Panc1 (cell line): ENCODE results near the gene SPINK4. TPM values are rescaled to one million over a fixed set of nuclear protein-coding genes. Genes with fewer than 3 reads are reported as not detected.
A peak's percentile ranks its signal among the peaks of the same experiment; 100 is the strongest.

Source experiments
- ATAC-seq: fragments of 200-7000 bp; cut with Tn5 transposase; 2 replicates; pipeline ENCODE4 v1.9.1; 2020; ENCODE audit warnings: mild to moderate bottlenecking, moderate library complexity
- Bru-seq: library from RNA; stranded (reverse); fragments of 400-500 nt; gene quantifications from one replicate; lab custom pipeline; 2021; lab: Mats Ljungman, UMichigan
- BruChase-seq, 2 experiments: library from RNA; stranded (reverse); fragments of 400-500 nt; gene quantifications; one replicate each; lab custom pipeline; 2021; lab: Mats Ljungman, UMichigan
- BruUV-seq: library from RNA; stranded (reverse); fragments of 400-500 nt; replicated peaks from 2 replicates; lab custom pipeline; 2021; lab: Mats Ljungman, UMichigan
- CTCF ChIA-PET: fragments of 300-600 bp; sonication (Branson Sonifier 250); formaldehyde crosslinking; loops from one replicate; lab custom pipeline; 2022; ENCODE audit warnings: antibody characterized with exemption; lab: Charles Lee
- POLR2A ChIA-PET: fragments of 300-600 bp; sonication (Branson Sonifier 250); formaldehyde crosslinking; loops from one replicate; lab custom pipeline; 2022; ENCODE audit warnings: antibody characterized with exemption; lab: Charles Lee
- DNase-seq: peaks from one replicate; pipeline ENCODE4 v3.0.0-alpha.2; 2010; ENCODE audit warnings: low read depth, low spot score
- H3K27ac ChIP-seq: 2 replicates; pipeline ENCODE4 v1.5.1; 2011; ENCODE audit warnings: mild to moderate bottlenecking, low read length, inconsistent platforms
- H3K27me3 ChIP-seq: fragments of 200-500 bp; sonication (Bioruptor generic); 2 replicates; pipeline ENCODE4 v1.6.0; 2014; ENCODE audit warnings: low read length, inconsistent platforms; ENCODE audit not compliant: control insufficient read depth, insufficient read depth
- H3K36me3 ChIP-seq: fragments of 200-500 bp; sonication (Bioruptor generic); 2 replicates; pipeline ENCODE4 v1.5.1; 2014; ENCODE audit warnings: inconsistent platforms, mild to moderate bottlenecking, low read length, moderate library complexity; ENCODE audit not compliant: control insufficient read depth, insufficient read depth
- H3K4me1 ChIP-seq: 2 replicates; pipeline ENCODE4 v1.5.1; 2011; ENCODE audit warnings: inconsistent platforms, mild to moderate bottlenecking, low read length, moderate library complexity; ENCODE audit not compliant: control insufficient read depth, insufficient read depth
- H3K4me3 ChIP-seq, 2 experiments: 2 replicates each; pipeline ENCODE4 v1.5.1; 2011 to 2012; ENCODE audit warnings: low read depth in 2 of 2, low read length in 2 of 2, mild to moderate bottlenecking in 2 of 2, inconsistent platforms in 1 of 2, moderate library complexity in 1 of 2
- H3K9me3 ChIP-seq: fragments of 200-500 bp; sonication (Bioruptor generic); 2 replicates; pipeline ENCODE4 v1.5.1; 2014; ENCODE audit warnings: low read depth, mild to moderate bottlenecking, inconsistent platforms, low read length, moderate library complexity; ENCODE audit not compliant: control insufficient read depth, insufficient read depth
- CTCF ChIP-seq: fragments of 450-650 bp; IDR thresholded peaks from 2 replicates; pipeline ENCODE4 v1.5.1; 2017; ENCODE audit warnings: mild to moderate bottlenecking
- POLR2AphosphoS5 ChIP-seq: IDR thresholded peaks from 2 replicates; pipeline ENCODE4 v1.6.1; 2012; ENCODE audit warnings: mild to moderate bottlenecking, low read depth, low read length, moderate library complexity
- REST ChIP-seq, 2 experiments: IDR thresholded peaks; 2 replicates each; pipeline ENCODE4 v1.6.1; 2011 to 2012; ENCODE audit warnings: low read depth in 2 of 2, control low read depth in 1 of 2, low read length in 1 of 2, mild to moderate bottlenecking in 1 of 2, moderate library complexity in 1 of 2; ENCODE audit not compliant: insufficient read depth in 1 of 2
- SIN3A ChIP-seq: IDR thresholded peaks from 2 replicates; pipeline ENCODE4 v1.6.1; 2012; ENCODE audit warnings: low read depth, mild to moderate bottlenecking, low read length, moderate library complexity, borderline replicate concordance; ENCODE audit not compliant: insufficient read depth
- TCF7L2 ChIP-seq: IDR thresholded peaks from 2 replicates; pipeline ENCODE4 v1.6.1; 2011; ENCODE audit warnings: mild to moderate bottlenecking, low read depth, low read length, inconsistent platforms
- in situ Hi-C: cut with HindIII; loops from 2 replicates; pipeline ENCODE4 v1.10.0; 2016; ENCODE audit warnings: low sequenced_read_pairs, low pct_unique_long_range_greater_than_20kb
- intact Hi-C: fragments of 100-400 bp; cut with micrococcal nuclease; formaldehyde crosslinking; loops from one replicate; pipeline ENCODE4 v1.10.0; 2022; ENCODE audit not compliant: unreplicated experiment
- long read RNA-seq: library from polyadenylated mRNA; unstranded; transcript quantifications from one replicate; pipeline ENCODE4 v2.0.0, GENCODE V29; 2021; ENCODE audit not compliant: unreplicated experiment
- polyA plus RNA-seq: library from polyadenylated mRNA; unstranded; fragments of >200 nt; gene quantifications from one replicate; pipeline ENCODE4 v1.2.1, GENCODE V29; 2012; ENCODE audit warnings: missing spikeins; ENCODE audit not compliant: insufficient read length
- total RNA-seq: library from RNA; stranded (reverse); gene quantifications from one replicate; pipeline ENCODE4 v1.2.1, GENCODE V29; 2021; ENCODE audit not compliant: unreplicated experiment

SPINK4 gene
- total RNA-seq, result not detected
- not detected for polyA plus RNA-seq
- Bru-seq, nascent RNA, result percentile 6 among the genes with signal in this experiment
- not detected for BruChase-seq, experiment 1, labeled RNA remaining after a 2-hour chase
- BruChase-seq, experiment 2, labeled RNA remaining after a 6-hour chase, result percentile 13 among the genes with signal in this experiment
- long read RNA-seq, result 0 reads

- intact Hi-C loops (no loop called here), in situ Hi-C loops (no loop called here)
- no peak within 1 kb of the TSS for H3K4me3 ChIP-seq
- no TSS peak for BruUV-seq
- no peaks in the 10 kb centered on the region for H3K9me3 ChIP-seq
- no peak within 1 kb of the TSS for H3K27ac ChIP-seq
- TF ChIP-seq CTCF (no peak), POLR2AphosphoS5 (no peak), TCF7L2 (no peak), SIN3A (no peak), REST (IDR thresholded peaks at IDR 0.05; ENCODE audit: insufficient read depth in 1 of 2, low read depth in 2 of 2, low read length in 1 of 2) (no peak)
- ChIA-PET POLR2A (interaction anchor here (0.7 kb wide), 1 partner anchor 214 kb away, joined by 6 read pairs; no protein-coding TSS in a partner anchor), CTCF (interaction anchor here (0.5 kb wide), 1 partner anchor 167 kb away, joined by 15 read pairs; no protein-coding TSS in a partner anchor)
- DNase-seq (no peak), ATAC-seq (peak; percentile 8; the same call in 1 of the 2 replicates)
- no peaks in the 10 kb centered on the region for H3K4me1 ChIP-seq
- H3K27me3 ChIP-seq, result no peaks in the 10 kb centered on the region
- no peaks in the 10 kb centered on the region for H3K36me3 ChIP-seq
These were observed at the start of gene SPINK4 for GRCh38 chr9:33239921-33240320. Gene SPINK4, plus strand, starts transcription at chr9:33240167. Its CDS starts 42 bp downstream, at chr9:33240209.

- Histone ChIP-seq H3K27ac (no peak overlapping the region), H3K36me3 (no peaks in the 10 kb centered on the region), H3K9me3 (no peaks in the 10 kb centered on the region), H3K27me3 (no peaks in the 10 kb centered on the region; the same call in 1 of the 2 replicates), H3K4me1 (no peaks in the 10 kb centered on the region), H3K4me3 (no peak overlapping the region)
- ATAC-seq, result 0 out of 2 replicates have a peak, but pooled peaks have one; percentile 51
- TF ChIP-seq CTCF, result no peak
- no peak for TF ChIP-seq SIN3A
- TF ChIP-seq POLR2AphosphoS5, result no peak
- no peak for TF ChIP-seq REST (IDR thresholded peaks at IDR 0.05; ENCODE audit: insufficient read depth in 1 of 2, low read depth in 2 of 2, low read length in 1 of 2)
- no peak for TF ChIP-seq TCF7L2
- no TSS peak for BruUV-seq
- intact Hi-C loops (no loop called here), in situ Hi-C loops (no loop called here)
- no peak for DNase-seq
- ChIA-PET POLR2A (no interaction called here), CTCF (interaction anchor here (0.7 kb wide), 1 partner anchor 34 kb away, joined by 4 read pairs; no protein-coding TSS in a partner anchor)
These were observed 47.3 kb upstream of the SPINK4 start for GRCh38 chr9:33192493-33193255.
